HTR-8/SVneo (cell line): ENCODE data around the gene SLC24A4.

Experiments
- DNase-seq: peaks from one replicate; pipeline ENCODE4 v3.0.0; 2011; ENCODE audit warnings: low spot score, mixed read lengths; ENCODE audit not compliant: insufficient read length
- FAIRE-seq: peaks from 2 replicates; lab custom pipeline; 2011; peaks lifted over from hg19 to GRCh38; lab: Jason Lieb, UNC

The SLC24A4 gene

DNA sequence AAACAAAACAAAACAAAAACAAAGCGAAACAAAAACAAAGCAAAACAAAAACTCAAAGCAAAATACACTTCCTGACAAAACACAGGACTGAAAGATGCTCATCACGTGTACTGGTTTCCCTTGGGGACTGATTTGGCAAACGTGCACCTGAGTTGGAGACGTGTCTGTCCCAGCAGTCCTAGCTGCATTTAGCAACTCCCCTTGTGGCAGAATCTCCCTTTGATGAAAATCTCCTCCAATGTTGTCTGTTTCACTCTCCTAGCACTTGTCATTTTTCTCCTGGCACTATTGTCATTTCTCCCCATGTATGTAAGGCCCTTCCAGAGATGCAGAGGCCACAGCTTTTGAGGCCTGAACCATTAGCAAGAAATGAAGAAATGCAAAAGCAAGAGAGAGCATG is 6.8 kb upstream of the SLC24A4 start:
- no peak for FAIRE-seq
- DNase-seq: no peak

DNA sequence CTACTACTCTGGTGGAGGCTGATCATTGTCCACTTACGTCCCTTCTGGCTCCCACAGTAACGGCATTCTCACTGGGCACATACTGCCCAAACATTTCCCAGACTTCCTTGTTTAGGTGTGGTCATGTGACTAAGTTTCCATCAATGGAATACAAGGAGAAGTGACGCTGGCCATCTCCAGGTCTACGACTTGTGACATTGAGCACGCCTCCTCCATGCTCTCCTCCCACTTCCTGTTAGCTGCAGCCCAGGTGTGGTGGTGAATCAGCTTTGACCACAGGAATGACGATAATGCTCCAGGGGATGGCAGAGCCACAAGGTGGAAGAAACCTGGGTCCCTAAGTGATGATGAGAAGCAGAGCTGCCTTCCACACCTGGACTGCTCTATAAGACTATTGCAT is 6.0 kb upstream of the SLC24A4 start:
- FAIRE-seq: no peak
- DNase-seq: no peak

DNA sequence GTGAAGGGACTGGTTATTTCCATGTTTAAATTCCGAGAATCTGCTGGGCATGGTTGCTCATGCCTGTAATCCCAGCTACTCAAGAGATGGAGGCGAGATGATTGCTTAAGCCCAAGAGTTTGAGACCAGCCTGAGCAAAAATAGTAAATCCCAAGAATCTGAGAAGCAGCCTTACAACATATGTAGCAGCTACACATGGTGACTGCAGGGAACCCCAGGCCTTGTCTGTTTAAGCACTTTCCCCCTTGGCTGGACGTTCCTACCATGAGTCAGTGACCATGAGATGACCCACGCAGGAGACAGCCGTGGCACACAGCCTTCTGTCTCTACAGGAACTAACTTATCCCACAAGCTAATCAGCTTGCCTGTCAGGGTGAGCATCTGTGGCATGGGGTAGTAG is 5.5 kb upstream of the SLC24A4 start:
- no peak for FAIRE-seq
- no peak for DNase-seq

DNA sequence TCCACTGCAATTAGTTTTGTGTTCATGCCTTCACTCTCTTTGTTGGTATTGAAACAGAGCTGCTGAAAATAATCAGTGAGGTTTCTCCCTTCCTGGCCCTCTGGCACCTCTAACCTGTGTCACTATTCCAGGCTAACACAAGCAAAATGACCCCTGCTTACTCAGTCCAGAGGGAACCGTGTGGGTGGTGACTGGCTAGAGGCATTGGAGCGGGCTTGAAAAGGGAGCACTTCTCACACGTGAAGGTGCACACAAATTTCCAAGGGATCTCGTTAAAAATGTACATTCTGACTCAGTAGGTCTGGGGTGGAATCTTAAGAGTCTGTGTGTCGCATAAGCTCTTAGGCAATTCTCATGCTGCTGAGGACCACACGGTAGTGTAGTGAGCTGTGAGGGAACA is 1.3 kb upstream of the SLC24A4 start:
- DNase-seq (no peak), FAIRE-seq (no peak)

DNA sequence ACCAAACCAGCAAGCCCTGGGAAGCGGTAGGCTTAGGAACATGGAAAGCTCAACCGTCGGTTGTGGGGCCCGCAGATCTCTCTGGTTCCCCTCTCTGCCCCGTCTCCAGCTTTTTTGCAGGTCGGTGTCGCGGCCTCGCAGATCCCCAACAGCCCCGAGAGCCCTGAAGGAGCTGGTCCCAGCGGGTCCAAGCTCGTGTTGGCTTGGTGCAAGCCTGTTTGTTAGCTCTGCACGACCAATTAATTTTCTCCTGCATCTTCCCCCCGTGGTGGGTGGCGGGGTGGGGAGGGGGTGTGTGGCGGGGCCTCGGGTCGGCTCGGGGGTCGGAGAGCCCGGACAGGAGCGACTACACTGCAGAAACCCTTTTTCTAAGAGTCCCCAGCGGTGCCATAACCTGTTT is 449 bp upstream of the SLC24A4 start:
- DNase-seq (no peak), FAIRE-seq (no peak)

DNA sequence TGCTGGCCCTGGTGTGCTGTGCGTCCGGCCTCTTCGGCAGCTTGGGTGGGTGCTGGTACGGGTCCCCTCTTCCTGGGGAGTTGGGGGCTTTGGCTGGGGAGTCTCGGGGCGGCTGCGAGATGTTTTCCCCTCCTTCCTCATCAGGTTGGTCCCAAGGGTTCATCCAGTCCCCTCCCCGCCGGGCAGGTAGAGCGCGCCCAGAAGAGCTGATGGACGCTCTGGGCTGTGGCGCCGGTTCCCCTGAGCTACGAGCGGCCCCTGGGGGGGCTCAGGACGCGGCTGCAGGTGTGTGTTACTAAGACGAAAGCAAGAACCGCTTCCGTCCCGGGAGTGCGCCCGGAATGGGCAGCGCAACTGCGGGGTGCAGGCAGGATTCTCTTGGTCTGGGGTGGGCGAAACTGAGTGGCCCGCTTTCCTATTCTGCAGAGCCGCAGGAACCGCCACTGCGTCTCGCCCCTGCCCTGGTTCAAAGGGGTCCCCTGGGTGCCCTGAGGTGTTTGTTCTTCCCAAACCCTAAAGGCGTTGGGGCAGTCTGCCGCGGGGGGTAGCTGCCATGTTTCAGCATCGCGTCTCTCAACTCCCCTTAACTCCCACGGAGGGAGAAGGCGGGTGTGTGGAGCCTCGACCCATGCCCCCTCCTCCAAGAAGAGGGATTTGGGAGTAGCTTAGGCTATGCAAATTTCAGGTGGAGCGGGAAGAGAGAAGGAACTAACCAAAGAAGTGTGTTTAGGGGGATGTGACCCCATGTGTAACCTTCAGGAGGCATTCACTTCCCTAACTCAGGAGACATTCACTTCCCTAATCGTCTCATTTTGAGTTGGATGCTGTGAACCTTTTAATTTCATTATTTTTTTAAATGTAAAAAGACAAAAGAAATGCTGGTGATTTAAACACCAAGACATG is 1.2 kb downstream of the SLC24A4 start:
- FAIRE-seq (no peak), DNase-seq (no peak)

DNA sequence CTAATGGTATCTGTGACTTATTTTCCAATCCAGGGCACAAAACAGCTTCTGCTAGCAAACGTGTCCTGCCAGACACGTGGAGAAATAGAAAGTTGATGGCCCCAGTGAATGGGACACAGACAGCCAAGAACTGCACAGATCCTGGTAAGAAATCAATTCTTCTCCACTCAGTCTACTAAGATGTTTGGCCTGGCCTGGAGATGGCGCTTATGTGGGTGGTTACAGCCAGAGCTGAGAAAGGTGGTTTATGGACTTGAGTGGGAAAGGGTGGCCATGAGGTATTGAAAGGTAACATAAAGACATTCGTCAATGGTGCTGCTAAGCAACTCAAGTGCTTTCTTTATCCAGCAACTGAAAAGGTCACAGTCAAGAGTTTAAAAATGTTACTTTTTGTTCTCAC is 2.9 kb downstream of the SLC24A4 start:
- FAIRE-seq (no peak), DNase-seq (no peak)

DNA sequence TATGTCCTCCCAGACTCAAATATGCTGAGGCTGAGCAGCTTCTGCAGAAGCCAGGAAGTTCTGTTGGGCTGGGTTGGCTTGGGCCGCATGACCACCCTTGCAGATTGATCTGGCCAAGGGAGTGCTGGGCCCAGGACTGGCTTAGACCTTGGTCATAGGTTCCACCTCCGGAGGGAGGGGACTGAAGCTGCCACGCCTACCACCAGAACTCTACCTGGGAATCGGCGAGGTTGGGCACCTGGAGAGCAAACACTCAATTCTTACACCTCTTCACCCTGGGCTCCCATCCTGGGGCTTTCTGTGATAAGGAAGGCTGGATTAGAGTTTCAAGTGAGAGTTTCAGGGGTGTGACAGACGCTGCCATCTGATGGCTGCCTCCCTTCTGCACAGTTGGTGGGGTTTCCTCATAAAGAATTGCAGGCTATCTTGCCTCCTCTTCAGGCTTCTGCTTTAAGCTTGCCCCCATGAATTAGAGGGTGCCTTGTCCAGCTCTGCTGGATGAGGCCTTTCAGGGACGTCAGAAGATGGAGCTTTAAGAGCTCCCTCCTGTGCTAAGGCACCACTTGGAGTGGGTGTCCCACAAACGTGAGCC is 5.8 kb downstream of the SLC24A4 start:
- DNase-seq (no peak), FAIRE-seq (no peak)

DNA sequence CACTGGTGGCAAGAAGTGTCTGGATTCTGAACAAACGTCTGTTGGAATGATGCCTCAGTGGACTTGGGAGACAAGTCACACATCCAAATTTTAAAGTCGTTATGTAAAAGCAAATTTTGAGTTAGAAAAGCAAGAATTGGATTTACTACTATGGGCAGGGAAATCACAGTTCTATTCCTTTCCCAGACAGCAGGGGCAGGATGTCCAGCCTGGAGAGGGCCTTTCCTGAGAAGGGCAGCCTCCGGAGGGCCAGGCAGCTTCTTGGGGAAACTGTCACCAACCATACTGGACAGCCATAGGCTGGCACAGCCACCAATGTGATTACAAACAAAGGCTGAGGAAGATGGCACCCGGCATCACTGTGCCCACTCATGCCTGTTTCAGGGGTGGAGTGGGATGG is 11.1 kb downstream of the SLC24A4 start:
- no peak for FAIRE-seq
- DNase-seq: no peak

DNA sequence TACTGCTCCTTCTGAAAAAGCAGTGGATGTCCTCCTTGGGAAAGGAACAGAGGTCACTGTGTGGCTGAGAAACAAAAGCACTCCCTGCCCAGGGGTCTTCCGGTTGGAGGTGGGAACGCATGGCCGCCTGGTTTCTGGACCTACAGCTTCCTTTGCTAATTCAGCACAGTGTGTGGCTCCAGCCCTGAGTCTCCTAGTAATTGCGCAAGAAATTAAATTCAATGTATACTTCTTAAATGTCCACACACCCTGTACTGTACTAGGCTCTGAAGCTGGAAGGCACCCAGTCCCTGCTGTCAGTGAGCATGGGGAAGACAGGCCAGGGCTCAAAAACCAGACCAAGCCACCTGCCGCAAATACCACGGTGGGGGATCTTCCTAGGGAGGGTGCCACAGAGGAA is 13.4 kb downstream of the SLC24A4 start:
- no peak for DNase-seq
- FAIRE-seq: no peak

DNA sequence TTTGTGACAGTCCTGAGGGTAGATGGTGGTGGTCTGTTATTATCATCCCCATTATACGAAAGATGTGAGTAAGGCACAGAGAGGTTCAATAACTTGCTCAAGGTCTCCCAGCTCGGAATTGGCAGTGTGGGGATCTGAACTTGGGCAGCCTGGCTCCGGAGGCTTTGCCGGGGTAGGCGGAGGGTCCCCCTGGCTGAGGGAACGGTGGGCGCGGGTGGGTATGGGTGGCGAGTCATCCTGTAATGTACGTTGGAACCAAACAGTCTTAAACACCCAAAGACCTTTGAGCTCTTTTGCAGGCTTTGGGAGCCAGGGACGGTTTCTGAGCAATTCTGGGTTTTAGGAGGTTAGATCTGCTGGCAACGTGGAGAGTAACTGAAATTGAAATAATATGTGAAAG is 16.5 kb downstream of the SLC24A4 start:
- DNase-seq: no peak
- FAIRE-seq: no peak

DNA sequence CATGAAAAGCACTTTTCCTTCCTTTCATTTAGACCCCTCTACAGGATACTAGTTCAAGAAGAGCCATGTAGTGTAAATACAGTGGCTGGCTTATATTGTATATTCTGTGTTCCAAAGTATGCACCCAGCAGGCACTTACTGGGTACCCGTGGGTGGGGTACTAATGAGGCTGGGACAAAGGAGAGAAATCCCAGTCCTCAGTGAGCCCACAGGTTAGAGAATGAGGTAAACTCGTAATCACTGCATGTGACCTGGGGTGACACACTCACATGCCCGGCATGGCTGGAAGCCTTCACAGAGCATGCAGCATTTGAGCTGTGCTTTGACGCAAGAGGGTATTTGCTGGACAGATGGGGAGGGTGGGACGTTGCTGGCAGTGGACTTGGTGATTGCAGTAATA is 17.1 kb downstream of the SLC24A4 start:
- DNase-seq (no peak), FAIRE-seq (no peak)

DNA sequence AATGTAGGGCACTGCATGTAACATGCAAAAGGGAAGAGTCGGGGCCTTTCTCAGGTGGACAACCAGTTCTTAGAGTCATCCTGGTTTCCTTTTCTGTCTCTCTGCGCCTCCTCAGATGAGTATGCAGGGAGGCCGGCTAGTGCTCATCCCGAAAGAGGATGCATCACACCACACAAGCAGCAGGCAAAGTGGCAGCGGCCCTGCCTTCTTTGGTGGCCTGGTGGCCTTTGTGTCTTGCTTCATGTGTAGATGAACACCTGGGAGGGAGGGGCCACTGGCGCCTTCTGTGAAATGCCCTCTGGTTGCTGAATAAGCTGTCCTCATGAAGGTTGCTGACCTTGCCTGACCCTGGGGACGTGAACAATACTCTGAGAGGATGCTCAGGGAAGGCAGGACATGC is 18.0 kb downstream of the SLC24A4 start:
- DNase-seq (no peak), FAIRE-seq (no peak)

DNA sequence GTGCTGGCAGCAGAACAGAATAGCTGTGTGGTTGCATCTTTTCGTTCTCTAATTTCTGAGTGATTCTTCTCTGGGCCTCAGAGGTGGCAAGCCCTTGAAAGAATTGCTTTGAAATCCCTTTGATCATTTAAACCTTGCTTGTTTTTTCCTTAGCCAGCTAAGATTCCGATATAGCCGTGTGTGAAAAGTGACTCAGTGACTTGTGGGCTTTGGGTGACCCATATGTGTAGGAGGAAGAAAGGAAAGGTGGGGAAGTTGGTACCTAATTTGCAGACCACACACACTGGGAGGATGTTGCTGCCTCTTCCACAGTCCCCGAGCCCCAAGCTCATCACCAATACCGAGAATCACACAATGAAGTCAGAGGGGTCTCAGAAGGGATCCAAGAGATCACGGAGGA is 18.8 kb downstream of the SLC24A4 start:
- no peak for DNase-seq
- no peak for FAIRE-seq

DNA sequence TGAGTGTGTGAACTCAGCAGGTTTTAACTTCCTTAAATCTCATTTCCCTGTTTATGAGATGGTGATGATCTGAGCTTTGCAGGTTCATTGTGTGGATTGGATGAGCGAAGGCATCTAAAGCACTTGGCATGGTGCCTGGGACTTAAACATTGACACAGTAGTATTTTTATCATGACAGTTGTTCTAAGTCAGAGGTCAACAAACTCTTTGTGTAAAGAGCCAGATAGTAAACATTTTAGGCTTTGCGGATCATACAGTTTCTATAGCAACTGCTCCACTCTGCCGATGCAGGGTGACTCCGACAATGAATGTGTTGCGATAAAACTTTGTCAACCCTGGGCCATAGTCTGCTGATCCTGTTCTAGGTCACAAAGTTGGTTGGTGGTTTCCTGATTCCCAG is 25.2 kb downstream of the SLC24A4 start:
- no peak for FAIRE-seq

DNA sequence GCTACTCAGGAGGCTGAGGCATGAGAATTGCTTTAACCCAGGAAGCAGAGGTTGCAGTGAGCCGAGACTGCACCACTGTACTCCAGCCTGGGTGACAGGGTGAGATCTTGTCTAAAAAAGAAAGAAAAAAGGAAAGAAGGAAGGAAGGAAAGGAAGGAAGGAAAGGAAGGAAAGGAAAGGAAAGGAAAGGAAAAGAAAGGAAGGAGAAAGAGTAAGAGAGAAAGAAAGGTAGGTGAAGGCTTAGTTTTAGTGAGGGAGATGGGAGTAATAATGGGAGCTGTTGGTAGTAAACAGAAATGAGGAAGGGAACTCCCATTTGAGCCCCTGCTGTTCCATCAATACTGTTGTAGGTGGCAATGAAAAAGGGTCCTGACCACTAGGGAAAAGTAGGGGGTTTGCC is 28.8 kb downstream of the SLC24A4 start:
- no peak for FAIRE-seq
- no peak for DNase-seq

More for the DNA sequence above, 25.2 kb downstream of the SLC24A4 start:
- DNase-seq: no peak

DNA sequence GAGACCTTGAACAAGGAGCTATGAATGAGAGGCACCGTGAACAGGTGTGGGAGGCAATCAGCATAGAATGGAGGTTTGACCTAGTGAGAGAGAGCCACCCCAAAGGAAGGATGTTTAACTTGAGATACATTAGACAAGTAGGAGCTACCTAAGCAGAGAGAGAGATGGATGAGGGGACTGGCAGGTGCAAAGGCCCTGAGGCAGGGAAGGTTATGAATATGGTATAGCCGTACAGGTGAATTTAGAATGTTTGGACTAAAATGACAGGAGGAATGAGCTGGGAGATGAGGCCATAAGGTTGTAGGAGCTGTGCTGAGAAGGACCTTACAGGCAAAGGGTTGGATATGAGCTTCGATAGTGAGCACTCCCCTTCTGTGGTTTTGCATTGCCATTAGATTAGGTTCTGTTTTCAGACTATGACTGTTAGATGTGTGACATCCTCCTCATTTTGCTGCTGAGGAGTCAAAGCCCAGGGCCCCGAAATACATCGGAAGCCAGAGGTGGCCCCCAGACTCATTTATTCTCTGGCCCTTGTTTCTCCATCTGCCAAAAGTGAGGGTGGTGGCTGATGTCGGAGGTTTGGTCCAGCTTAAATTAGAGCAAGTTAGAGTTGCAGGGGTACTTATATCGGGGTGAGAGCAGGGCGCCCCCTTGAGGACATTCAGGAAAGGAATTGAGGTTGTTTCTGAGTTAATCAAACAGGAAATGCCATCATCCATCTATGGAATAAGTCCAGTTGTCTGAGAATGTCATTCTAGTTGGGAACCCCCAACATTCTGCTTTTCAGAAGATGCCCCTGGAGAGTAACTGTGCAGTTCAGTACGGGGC is 29.4 kb downstream of the SLC24A4 start:
- DNase-seq (peak; percentile 17), FAIRE-seq (no peak)

DNA sequence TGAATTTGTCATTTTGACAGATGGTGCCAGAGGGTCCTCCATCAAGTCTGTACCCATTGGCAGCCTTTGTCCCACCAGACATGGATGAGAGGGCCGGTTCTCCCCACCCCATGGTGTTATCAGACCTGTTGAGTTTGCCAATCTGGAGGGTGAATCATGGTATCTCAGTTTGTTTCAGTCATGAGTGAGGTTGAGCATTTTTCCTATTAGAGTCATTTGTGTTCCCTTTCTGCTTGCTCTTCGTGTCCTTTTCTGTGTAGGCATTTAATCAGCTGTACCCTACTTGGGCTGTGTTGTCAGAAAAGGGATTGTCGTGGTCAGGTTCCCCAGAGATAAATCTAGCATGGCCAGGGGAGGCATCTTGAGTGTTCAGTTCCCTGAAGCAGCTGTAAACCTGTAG is 30.5 kb downstream of the SLC24A4 start:
- no peak for DNase-seq
- FAIRE-seq: no peak

DNA sequence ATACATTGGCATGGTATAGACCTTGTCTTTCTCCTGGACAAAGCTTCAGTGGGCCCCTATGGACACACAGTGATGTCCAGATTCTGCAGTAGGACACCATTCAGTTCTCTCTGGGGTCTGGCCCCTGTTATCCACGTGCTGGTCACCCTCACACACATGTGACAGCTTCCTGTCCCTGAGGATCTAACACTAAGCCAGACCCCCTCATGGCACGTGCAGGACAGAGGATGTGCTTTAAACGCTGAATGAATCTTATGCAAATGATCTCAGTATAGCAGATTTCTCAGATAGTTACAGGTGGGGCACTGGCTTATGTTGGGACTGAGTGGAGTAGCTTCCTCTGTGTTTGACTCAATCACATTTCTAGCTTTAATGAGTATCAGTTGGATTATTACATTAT is 33.7 kb downstream of the SLC24A4 start:
- DNase-seq: no peak
- FAIRE-seq: no peak

DNA sequence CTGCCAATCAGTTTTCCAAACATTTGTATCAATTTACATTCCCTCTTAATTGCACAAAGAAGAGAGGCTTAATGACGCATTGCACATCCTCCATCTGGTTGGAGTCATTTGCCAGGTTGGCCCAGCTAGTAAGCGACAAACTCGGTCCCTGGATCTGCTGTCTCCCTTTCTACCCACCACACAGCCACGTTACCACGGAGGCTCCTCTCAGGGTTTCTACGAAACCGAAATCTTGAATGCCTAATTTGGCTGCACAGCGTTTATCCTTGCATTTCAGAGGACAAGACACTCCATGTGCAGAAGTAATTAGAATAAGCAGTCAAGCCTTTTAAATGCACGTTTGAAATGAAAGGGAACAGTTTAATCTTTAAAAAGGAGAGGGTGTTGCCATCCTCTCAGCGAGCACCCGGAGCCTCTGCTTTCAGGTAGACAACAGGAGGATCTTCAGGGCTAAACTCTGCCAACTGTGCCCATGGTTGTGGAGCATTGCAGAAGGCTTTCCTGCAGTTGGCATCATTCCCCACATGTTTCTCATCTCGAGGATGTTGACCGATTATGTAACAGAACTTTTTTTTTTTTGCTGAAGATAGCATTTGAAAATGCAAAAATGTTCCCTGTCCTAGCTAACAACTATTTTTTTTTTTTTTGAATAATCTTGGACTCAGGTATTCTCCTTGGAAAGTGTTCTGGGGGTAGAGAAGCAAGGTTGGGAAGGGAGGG is 37.8 kb downstream of the SLC24A4 start:
- DNase-seq (no peak), FAIRE-seq (no peak)
